ENCODE data around the gene TSEN54.

Gene TSEN54

DNA sequence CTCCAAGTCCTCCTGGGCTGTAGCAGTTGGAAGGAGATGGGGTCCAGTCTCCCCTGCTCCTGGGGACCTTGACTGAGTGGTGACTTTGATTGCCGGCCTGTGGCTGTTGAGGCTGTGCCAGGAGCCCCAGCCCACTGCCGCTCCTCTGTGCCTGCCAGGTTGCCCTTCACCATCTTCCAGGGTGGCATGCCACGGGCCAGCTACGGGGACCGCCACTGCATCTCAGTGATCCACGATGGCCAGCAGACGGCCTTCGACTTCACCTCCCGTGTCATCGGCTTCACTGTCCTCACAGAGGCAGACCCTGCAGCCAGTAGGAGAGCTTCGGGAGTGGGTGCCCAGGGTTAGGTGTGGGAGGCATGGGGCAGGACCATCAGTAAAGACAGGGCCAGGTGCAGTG, 47.9 kb downstream of the TSEN54 start:
- DNase-seq (ENCODE audit: low spot score): no peak

DNA sequence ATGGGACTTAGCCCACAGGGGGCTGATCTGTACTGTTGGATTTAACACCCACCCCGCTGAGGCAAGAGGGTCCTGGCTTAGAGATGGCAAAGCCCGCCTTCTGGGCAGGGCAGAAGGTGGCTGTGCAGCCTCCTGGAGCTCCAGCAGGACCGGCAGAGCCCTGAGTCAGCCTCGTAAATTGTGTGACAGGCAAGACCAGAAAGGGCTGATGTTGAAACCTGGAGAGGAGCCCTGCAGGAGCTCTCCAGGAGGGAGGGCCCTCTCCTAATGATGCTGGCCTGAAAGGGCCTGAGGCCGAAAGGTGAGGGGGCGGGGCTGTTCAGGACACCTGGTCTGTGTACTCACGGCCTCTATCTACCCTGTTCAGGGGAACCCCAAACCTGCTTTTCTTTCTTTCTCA, 48.7 kb downstream of the TSEN54 start:
- DNase-seq (ENCODE audit: low spot score): no peak

DNA sequence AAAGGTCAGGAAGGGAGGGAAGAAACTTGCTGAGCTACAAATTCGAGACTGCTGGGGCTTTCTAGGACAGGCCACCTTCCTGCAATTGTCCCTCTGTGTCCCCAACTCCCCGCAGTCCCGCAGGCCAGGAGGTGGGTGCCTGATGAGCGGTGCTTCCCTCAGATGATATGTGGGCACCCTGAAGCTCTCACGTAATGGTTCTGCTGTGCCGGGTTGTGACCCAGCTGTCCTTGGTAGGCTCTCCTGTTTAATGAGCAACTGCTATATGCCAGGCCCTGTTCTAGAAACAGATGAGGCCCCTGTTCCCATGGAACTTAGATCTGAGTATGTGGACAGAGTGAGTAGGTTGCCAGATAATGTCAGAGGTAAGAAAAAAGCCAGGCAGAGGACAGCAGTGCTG, 49.3 kb downstream of the TSEN54 start:
- no peak for DNase-seq (ENCODE audit: low spot score)

DNA sequence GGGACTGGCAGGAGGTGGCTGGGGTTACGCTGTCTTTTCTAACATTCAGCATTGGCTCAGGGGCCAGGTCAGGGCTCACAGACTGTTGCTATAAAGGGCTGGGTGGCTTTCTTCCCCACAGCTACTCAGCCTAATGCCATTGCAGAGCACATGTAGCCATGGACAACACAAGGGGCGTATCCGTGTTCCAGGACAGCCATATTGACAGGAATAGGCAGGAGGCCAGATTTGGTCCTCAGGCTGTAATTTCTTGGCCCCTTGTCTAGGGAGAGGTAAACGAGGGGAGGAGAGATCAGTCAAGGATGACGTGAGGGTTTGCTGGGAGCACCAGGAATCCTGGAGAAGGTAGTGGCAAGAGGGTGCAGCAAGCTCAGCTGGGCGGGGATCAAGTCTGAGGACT, 50.1 kb downstream of the TSEN54 start:
- no peak for DNase-seq (ENCODE audit: low spot score)

DNA sequence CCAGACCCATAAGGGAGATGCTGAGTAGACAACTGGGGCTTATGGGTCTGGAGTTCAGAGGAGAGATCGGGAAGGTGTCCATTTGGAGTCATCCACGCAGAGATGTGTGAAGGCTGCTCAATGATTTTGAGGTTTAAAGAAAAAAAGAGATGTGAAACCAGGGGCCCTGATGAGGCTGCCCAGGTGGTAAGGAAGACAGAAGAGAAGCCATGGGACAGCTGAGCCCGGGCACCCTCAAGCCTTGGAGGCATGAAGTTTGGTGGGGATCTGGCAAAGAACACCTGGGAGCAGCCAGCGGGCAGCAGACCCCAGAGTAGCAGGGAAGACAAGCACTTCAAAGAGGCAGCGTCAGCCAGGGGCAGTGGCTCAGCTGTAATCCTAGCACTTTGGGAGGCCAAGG, 50.5 kb downstream of the TSEN54 start:
- DNase-seq (ENCODE audit: low spot score): no peak

DNA sequence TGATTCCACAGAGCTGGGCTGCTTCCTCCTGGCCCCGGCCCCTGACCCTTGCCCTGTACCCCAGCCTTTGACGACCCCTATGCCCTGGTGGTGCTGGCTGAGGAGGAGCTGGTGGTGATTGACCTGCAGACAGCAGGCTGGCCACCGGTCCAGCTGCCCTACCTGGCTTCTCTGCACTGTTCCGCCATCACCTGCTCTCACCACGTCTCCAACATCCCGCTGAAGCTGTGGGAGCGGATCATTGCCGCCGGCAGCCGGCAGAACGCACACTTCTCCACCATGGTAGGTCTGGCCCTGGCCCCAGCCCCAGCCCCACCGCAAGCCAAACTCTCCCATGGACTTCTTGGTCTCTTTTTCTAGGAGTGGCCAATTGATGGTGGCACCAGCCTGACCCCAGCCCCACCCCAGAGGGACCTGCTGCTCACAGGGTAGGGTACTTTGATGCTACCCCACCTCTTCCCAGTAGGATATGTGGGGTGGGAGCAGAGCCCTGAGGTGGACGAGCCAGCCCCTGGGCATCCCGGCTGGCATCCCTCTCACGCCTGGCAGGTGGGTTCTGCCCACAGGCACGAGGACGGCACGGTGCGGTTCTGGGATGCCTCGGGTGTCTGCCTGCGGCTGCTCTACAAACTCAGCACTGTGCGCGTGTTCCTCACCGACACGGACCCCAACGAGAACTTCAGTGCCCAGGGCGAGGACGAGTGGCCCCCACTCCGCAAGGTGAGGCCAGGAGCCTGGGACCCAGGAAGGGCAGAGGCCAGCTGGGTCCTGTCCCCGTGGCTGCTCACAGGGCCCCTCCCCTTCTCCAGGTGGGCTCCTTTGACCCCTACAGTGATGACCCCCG, 52.3 kb downstream of the TSEN54 start:
- DNase-seq (ENCODE audit: low spot score): no peak

DNA sequence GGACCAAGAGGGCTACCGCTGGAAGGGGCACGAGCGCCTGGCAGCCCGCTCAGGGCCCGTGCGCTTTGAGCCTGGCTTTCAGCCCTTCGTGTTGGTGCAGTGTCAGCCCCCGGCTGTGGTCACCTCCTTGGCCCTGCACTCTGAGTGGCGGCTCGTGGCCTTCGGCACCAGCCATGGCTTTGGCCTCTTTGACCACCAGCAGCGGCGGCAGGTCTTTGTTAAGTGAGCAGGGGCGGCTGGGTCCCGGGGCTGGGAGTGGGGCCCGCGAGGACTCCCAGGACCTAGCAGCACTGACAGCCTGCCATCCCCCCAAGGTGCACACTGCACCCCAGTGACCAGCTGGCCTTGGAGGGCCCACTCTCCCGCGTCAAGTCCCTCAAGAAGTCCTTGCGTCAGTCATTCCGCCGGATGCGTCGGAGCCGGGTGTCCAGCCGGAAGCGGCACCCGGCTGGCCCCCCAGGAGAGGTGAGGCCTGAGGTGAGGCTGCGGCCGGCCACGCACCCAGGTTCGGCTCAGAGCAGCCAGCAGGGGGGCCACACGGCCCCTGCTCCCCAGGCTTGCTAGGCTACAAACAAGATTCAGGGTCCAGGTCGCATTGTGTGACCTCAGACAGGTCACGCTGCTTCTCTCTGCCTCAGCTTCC, 53.8 kb downstream of the TSEN54 start:
- no peak for DNase-seq (ENCODE audit: low spot score)

DNA sequence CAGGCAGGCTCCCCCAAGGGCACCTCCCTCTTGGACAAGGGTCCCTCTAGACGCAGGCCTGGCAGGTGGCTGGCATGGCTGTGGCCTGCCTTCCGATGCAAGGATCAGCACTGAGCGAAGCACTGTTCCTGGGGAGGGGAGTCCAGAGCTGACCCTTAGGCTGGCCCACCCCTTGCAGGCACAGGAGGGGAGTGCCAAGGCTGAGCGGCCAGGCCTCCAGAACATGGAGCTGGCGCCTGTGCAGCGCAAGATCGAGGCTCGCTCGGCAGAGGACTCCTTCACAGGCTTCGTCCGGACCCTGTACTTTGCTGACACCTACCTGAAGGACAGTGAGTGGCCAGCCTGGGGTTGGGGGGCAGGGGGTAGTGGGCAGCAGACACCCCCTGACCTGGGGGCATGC, 54.4 kb downstream of the TSEN54 start:
- DNase-seq (ENCODE audit: low spot score): no peak

DNA sequence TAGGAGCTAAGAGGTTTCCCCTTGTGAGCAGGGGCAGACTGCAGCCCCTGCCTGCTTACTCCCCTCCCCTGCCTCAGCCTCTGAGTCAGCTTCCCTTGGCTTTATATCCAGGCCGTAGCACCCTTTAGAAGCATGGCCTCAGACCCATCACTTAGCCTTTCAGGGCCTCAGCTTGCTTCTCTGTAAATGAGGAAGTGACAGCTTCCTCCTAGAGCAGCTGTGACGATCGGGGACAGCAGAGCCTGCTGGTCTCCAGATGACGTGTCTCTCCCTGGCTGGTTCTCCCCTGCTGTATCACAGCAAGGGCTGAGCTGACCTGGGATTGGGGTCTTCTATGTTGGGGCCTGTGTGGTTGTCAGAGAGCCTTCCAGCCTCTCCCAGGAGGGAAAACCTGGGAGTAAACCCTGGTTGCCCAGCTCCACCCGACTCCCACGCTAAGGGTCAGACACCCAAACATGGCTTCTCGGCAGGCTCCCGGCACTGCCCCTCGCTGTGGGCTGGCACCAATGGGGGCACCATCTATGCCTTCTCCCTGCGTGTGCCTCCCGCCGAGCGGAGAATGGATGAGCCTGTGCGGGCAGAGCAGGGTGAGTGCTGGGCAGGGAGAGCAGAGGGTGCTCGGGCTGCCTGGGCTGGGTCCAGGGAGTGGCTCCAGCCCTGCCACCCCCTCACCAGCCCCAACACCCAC, 55.0 kb downstream of the TSEN54 start:
- DNase-seq (ENCODE audit: low spot score): no peak

DNA sequence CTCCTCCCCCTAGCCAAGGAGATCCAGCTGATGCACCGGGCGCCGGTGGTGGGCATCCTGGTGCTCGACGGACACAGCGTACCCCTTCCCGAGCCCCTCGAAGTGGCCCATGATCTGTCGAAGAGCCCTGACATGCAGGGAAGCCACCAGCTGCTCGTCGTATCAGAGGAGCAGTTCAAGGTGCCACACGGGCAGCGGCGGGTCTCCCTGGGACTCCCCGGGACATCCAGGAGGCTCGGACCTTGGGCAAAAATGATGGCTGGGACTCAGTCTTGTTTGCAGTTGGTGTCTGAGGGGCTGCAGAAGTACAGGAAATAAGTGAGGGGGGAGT, 55.5 kb downstream of the TSEN54 start:
- no peak for DNase-seq (ENCODE audit: low spot score)

DNA sequence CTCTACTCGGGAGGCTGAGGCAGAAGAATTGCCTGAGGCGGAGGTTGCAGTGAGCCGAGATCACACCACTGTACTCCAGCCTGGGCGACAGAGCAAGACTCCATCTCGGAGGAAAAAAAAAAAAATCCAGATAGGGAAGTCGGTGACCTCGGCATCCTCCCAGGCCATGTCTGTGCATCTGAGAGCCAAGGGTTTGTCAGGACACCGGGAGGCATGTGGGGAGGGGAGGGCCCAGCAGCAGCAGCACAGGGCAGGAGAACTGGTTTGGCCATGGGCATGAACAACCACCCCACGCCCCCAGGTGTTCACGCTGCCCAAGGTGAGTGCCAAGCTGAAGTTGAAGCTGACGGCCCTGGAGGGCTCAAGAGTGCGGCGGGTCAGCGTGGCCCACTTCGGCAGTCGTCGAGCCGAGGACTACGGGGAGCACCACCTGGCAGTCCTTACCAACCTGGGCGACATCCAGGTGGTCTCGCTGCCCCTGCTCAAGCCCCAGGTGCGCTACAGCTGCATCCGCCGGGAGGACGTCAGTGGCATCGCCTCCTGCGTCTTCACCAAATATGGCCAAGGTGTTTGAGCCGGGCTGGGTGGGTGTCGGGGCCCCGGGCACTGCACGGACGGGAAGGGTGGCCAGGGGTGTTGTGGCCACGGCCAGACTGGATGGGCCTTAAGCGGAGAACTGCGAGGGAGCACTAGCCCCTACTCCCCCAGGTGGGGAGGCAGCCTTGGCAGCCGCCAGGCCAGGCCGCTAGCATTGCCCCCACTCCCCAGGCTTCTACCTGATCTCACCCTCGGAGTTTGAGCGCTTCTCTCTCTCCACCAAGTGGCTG, 56.6 kb downstream of the TSEN54 start:
- no peak for DNase-seq (ENCODE audit: low spot score)

DNA sequence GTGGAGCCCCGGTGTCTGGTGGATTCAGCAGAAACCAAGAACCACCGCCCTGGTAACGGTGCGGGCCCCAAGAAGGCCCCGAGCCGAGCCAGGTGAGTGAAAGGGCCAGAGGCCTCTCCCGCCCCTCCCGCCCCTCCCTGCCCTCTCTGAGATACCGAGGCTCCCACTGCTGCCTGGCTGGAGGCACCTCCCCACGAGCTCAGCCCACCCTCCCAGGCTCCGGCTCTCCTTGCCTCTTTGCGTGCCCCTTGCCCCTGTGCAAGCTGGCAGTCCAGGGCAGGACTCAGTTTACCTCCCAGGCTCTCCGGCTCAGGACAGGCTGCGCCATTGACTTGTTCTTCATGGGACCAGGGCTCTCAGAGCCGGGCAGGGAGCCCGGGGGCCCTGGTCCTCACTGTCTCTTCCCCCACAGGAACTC, 57.2 kb downstream of the TSEN54 start:
- DNase-seq (ENCODE audit: low spot score): no peak

DNA sequence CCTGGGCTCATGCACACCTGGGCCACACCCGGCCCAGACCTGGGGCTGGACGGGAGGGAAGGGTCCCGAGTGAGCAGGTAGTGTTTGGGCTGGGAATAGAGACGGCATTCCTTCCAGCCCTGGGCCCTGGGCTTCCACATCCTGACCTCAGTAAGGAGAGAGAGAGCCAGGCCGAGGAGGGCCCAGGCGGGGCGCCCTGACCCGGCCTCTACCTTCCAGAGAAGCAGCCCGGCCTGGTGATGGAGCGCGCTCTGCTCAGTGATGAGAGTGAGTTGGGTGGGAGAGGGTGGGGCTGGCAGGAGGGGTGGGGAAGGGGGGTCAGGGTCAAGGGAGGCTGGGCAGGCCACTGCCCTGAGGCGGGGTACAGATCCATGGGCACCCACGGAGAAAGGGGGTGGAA, 57.7 kb downstream of the TSEN54 start:
- DNase-seq (ENCODE audit: low spot score): no peak

Data from SW480 (cell line).